Memory B cell (primary cell): ENCODE data around the gene CREG1.
A peak's percentile ranks its signal among the peaks of the same experiment; 100 is the strongest.

ENCODE experiments used
- ATAC-seq: fragments of 150-1000 bp; cut with Tn5 transposase; 2 replicates; pipeline ENCODE4 v1.10.0; 2021; ENCODE audit warnings: low read depth, mild to moderate bottlenecking, moderate library complexity
- DNase-seq, 2 donors: peaks; one replicate each; pipeline ENCODE4 v3.0.0; 2022; ENCODE audit warnings: low spot score in 2 of 2
- H3K27ac Mint-ChIP-seq: one replicate; pipeline ENCODE4 v1.8.0; 2022; ENCODE audit warnings: mild to moderate bottlenecking, moderate library complexity, mixed read lengths
- H3K27me3 Mint-ChIP-seq: one replicate; pipeline ENCODE4 v1.8.0; 2022; ENCODE audit warnings: mixed read lengths
- H3K36me3 Mint-ChIP-seq: one replicate; pipeline ENCODE4 v1.8.0; 2022; ENCODE audit warnings: mild to moderate bottlenecking, mixed read lengths
- H3K4me1 Mint-ChIP-seq: one replicate; pipeline ENCODE4 v1.8.0; 2022; ENCODE audit warnings: mixed read lengths
- H3K4me3 Mint-ChIP-seq: one replicate; pipeline ENCODE4 v1.8.0; 2022; ENCODE audit warnings: mild to moderate bottlenecking, moderate library complexity, mixed read lengths
- H3K9me3 Mint-ChIP-seq: one replicate; pipeline ENCODE4 v1.8.0; 2022; ENCODE audit warnings: mixed read lengths

Gene CREG1

DNA sequence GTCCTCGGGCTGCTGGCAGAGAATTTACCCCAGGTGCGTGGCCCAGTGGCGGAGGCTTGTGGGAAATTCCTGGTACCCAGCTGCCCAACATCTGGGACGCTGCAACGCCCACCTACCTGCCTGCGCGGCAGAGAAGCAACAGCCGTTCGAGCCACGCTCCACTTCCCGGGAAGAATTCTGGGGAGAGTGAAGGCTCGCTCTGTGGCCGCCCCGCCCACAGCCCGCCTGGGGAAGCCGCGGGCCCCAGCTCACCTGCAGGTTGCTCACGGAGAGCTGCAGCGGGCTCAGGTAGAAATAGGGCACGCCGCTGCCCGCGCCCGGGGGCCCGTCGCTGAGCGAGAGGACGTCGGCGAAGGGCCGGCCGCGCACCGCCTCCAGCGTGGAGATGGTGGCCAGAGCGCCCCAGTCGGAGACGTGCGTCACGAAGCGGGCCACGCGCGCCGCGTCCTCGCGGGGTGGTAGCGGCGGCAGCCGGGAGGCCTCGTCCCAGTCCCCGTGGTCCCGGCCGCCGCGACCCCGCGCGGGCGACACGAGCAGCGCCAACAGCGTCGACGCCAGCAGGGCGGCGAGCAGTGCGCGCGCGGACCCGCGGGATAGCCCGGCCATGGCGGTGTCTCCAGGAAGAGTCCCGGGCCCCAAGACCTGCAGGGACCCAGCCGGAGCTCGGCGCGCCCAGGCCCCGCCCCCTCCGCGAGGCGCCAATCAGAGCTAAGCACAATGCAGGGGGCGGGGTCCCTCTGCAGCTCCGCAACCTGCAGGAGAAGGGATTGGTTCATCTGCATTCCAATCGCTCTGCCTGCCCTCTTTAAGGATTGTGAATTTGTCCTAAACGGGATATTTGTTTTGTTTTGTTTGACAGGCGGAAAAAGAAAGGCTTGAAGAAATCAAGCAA, at the start of gene CREG1:
Gene CREG1 (minus strand): TSS at position 627 of the 892 bp plus-strand sequence.
- Mint-ChIP-seq H3K9me3 (no peaks in the 10 kb centered on the region), H3K27me3 (no peaks in the 10 kb centered on the region), H3K36me3 (no peaks in the 10 kb centered on the region), H3K4me1 (peaks cover 17% of the 10 kb centered on the region), H3K27ac (no peak within 1 kb of the TSS), H3K4me3 (peak within 1 kb of the TSS; percentile 91)
- peak; percentile 80 to 85 for DNase-seq
- ATAC-seq = peak; percentile 95

DNA sequence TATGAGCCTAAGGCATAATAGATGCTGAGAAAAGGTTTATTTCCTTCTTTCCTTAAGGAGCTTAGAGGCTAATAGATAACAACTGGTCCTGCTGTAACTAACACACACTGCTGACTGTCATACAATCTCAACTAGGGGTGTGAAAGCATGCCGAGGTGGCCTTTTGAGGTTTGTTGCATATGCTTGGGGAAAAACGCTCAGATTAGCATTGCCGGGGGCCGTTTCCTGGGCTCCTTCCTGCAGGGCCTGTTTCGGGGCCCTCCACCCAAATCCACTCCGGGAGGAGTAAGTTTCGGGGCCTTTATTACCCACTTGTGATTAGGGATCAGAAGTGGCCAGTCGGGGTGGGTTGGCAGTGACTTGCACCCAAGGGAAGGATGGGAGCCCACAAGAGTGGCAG, 49.3 kb upstream of the CREG1 start:
- Mint-ChIP-seq H3K4me1 (peaks cover 26% of the 10 kb centered on the region), H3K36me3 (peaks cover 6% of the 10 kb centered on the region), H3K27ac (peak overlapping the region; percentile 41), H3K27me3 (no peaks in the 10 kb centered on the region), H3K9me3 (peaks cover 5% of the 10 kb centered on the region), H3K4me3 (no peak overlapping the region)
- ATAC-seq = no peak
- no peak for DNase-seq

DNA sequence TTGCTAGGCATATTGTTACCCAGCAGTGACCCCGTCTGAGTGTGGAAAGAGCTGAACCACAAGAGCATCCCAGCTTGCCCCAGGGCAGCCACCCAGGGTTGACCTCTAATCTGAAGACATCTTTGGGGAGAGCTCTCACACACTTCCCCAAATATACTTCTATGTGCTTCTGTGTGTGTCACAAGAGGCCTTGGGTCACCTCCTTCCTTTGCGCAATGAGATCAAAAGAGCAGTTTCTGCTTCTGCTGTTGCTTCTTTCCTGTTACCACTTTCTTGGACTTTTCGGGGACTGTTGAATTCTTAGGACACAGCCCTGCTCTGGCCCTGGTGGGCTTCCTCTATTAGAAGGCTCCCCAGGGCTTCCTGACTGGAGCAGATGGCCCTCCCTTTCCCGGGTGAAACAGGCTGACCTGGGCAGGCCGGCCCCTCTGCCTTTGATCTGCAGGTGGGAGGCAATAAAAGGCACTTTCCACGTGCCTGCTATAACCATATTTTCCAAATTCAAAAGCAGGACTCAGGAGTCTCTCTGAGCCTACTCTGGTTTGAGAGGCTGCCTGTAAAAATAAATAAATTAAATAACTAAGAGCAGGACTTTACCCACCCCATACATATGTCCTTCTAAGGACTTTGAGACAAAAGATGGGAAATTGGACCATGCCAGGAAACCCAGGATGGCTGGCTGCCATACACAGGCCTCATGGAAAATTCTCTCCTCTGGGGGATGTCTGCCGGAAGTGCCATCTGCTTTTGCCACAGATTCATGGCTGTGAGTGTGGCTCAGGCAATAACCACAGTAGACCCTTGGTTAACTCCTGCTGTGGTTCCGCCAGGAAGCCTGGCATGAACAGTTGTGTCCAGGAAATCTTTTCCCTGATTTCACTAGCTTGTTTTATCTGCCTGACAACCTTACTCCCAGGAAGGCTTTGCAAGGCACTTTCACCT, 48.2 kb upstream of the CREG1 start:
- Mint-ChIP-seq H3K36me3 (no peaks in the 10 kb centered on the region), H3K4me3 (peak overlapping the region; percentile 45), H3K9me3 (no peaks in the 10 kb centered on the region), H3K27ac (no peak overlapping the region), H3K4me1 (peaks cover 26% of the 10 kb centered on the region), H3K27me3 (no peaks in the 10 kb centered on the region)
- ATAC-seq = peak; percentile 79
- peak in 1 of 2 donors; percentile 23 for DNase-seq

DNA sequence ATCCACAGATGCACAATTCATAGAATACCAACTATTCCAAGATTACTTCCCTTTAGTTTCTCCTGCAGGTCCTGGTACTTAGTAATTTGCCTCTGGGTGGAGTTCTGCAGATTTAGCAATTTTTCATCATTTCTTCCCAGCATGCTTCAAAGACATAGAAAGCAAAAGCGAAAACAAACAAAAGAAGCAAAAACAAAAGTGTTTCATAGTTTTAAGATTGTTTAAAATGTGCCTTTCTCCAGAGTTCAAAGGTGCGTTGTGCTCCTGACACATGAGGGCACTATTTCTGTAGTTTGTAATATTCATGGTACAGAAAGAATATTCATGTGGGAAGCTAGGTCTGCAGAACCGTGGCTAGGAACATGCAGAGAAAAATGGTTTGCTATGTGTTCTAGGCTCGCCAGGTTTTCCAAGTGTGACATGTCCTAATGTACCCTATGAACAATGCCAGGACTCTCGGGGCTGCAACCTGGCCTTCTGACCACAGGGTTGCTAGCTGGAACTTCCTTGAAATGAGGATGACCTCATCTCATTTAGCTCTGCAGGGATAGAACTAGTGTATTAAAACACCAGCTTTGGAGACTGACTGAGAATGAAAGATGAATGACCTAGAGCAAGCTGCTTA, 46.5 kb upstream of the CREG1 start:
- peak; percentile 76 for ATAC-seq
- H3K4me1 Mint-ChIP-seq = peaks cover 26% of the 10 kb centered on the region
- peak in 1 of 2 donors; percentile 40 for DNase-seq
- H3K27ac Mint-ChIP-seq = peak overlapping the region; percentile 55
- no peaks in the 10 kb centered on the region for H3K27me3 Mint-ChIP-seq
- peak overlapping the region; percentile 44 for H3K4me3 Mint-ChIP-seq
- no peaks in the 10 kb centered on the region for H3K9me3 Mint-ChIP-seq
- H3K36me3 Mint-ChIP-seq = no peaks in the 10 kb centered on the region

DNA sequence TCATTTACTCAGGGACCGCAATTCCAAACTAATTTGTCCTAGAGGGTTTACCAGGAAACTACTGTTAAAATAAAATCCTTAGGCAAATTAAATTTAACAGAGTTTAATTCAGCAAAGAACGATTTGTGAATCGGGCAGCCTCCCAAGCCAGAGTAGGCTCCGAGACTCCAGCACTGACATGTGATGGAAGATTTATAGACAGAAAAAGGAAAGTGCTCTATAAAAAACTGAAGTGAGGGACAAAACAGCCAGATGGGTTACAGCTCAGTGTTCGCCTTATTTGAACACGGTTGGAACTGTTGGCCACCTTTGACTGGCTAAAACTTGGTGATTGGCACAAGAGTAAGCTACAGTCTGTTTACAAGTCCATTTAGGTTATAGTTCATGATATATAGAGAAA, 41.3 kb upstream of the CREG1 start:
- Mint-ChIP-seq H3K27me3 (no peaks in the 10 kb centered on the region), H3K4me1 (peaks cover 3% of the 10 kb centered on the region), H3K4me3 (no peak overlapping the region), H3K9me3 (no peaks in the 10 kb centered on the region), H3K27ac (no peak overlapping the region), H3K36me3 (no peaks in the 10 kb centered on the region)
- ATAC-seq (no peak), DNase-seq (no peak)

DNA sequence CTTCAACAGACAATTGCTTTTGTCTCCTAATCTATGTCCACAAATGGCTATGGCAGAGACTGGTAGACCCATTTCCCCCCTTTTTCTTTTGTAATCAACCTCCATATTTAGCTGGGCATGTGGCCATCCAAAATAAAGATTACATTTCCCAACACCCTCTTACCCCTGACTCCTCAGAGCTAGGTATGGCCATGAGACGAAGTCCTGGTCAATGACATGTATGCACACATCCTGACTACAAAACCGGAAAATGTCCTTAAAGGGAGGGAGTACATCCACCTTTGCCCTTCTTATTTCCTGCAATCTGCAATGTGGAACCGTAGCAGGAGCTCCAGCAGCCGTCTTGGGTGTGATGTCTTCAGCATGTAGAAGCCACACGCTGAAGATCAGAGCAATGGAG, 40.3 kb upstream of the CREG1 start:
- no peak overlapping the region for H3K27ac Mint-ChIP-seq
- DNase-seq = no peak
- H3K4me1 Mint-ChIP-seq = no peaks in the 10 kb centered on the region
- no peak for ATAC-seq
- H3K27me3 Mint-ChIP-seq = no peaks in the 10 kb centered on the region
- H3K9me3 Mint-ChIP-seq = no peaks in the 10 kb centered on the region
- H3K36me3 Mint-ChIP-seq = no peaks in the 10 kb centered on the region
- H3K4me3 Mint-ChIP-seq = no peak overlapping the region

DNA sequence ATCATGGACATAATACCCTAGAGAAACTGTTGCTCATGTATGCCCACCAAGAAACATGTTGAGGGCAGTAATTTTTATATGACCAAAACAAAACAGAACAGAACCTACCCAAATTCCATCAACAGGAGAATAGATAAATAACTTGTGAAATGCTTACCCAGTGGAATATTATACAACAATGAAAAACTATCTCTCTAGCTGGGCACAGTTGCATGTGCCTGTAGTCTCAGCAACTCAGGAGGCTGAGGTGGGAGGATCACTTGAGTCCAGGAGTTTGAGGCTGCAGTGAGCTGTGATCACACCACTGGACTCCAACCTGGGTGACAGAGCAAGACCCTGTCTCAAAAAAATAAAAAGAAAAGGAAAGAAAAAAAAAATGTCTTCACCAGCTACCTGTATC, 38.9 kb upstream of the CREG1 start:
- Mint-ChIP-seq H3K9me3 (no peaks in the 10 kb centered on the region), H3K27ac (no peak overlapping the region), H3K36me3 (no peaks in the 10 kb centered on the region), H3K27me3 (peaks cover 1% of the 10 kb centered on the region), H3K4me1 (peaks cover 4% of the 10 kb centered on the region), H3K4me3 (no peak overlapping the region)
- no peak for ATAC-seq
- no peak for DNase-seq

DNA sequence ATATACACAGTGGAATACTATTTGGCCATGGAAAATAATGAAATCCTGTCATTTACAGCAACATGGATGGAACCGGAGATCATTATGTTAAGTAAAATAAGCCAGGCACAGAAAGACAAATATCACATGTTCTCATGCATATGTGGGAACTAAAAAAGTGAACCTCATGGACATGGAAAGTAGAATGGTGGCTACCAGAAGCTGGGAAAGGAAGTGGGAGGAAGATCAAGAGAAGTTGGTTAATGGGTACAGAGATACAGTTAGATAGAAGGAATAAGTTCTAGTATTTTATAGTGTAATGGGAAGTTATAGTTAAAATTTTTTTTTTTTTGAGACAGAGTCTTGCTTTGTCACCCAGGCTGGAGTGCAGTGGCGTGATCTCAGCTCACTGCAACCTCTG, 34.8 kb upstream of the CREG1 start:
- Mint-ChIP-seq H3K9me3 (no peaks in the 10 kb centered on the region), H3K27me3 (peaks cover 1% of the 10 kb centered on the region), H3K4me1 (peaks cover 8% of the 10 kb centered on the region), H3K36me3 (no peaks in the 10 kb centered on the region), H3K4me3 (no peak overlapping the region), H3K27ac (no peak overlapping the region)
- DNase-seq = no peak
- no peak for ATAC-seq

DNA sequence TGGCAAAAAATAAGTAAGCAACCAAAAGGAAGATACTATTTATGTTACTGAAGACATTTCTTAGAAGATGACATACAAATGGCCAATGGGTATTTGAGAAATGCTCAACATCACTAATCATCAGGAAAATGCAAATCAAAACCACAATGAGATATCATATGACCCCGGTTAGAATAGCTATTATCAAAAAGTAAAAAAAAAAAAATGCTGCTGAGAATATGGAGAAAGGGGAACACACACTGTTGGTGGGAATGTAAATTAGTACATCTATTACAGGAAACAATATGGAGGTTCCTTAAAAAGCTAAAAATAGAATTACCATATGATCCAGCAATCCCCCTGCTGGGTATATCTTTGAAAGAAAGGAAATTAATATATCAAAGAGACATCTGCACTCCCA, 34.3 kb upstream of the CREG1 start:
- peaks cover 8% of the 10 kb centered on the region for H3K4me1 Mint-ChIP-seq
- no peaks in the 10 kb centered on the region for H3K36me3 Mint-ChIP-seq
- H3K4me3 Mint-ChIP-seq = no peak overlapping the region
- peaks cover 2% of the 10 kb centered on the region for H3K27me3 Mint-ChIP-seq
- no peaks in the 10 kb centered on the region for H3K9me3 Mint-ChIP-seq
- DNase-seq = no peak
- ATAC-seq = no peak
- H3K27ac Mint-ChIP-seq = no peak overlapping the region

DNA sequence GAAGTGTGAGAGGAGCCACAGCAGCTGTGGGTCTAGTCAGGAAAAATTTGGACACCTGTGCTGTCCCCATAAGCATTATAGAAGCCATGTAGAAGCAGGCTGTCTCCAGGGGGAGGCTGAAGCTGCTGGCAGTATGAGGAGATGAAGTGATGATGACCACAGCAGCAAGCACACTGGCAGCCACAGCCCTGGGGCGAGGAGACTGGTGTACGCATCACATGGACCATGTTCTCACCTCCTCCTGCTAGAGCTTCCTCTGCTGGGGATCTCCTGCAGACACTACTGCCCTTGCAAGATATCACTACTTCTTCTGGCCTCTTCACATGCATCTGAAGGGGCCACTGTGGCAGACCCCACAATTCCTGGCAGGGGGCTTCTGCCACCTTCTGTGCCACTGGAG, 33.8 kb upstream of the CREG1 start:
- H3K27ac Mint-ChIP-seq = no peak overlapping the region
- H3K36me3 Mint-ChIP-seq = no peaks in the 10 kb centered on the region
- H3K4me3 Mint-ChIP-seq = no peak overlapping the region
- peaks cover 6% of the 10 kb centered on the region for H3K27me3 Mint-ChIP-seq
- peaks cover 8% of the 10 kb centered on the region for H3K4me1 Mint-ChIP-seq
- H3K9me3 Mint-ChIP-seq = no peaks in the 10 kb centered on the region
- DNase-seq = no peak
- ATAC-seq = no peak

DNA sequence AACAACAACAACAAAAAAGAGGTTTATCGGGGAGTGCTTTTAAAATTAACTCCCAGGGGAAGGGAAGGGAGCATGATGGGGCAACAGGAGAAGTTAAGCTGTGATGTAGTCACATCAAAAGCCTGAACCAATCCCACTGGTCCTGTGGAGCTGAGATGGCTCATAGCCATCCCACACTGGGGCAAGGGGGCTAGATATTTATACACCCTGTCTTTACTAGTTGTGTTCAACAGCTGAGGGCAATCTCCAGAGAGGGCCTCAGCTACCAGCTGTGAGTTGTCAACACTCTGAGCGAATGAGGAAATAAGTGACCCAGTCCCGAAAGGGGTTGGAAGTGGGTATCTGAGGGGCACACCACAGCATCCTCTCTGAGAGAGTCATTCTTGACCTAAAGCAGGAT, 31.0 kb upstream of the CREG1 start:
- H3K27me3 Mint-ChIP-seq = peaks cover 6% of the 10 kb centered on the region
- no peak overlapping the region for H3K27ac Mint-ChIP-seq
- peaks cover 8% of the 10 kb centered on the region for H3K4me1 Mint-ChIP-seq
- H3K36me3 Mint-ChIP-seq = no peaks in the 10 kb centered on the region
- no peak overlapping the region for H3K4me3 Mint-ChIP-seq
- DNase-seq (no peak), ATAC-seq (no peak)
- H3K9me3 Mint-ChIP-seq = no peaks in the 10 kb centered on the region

DNA sequence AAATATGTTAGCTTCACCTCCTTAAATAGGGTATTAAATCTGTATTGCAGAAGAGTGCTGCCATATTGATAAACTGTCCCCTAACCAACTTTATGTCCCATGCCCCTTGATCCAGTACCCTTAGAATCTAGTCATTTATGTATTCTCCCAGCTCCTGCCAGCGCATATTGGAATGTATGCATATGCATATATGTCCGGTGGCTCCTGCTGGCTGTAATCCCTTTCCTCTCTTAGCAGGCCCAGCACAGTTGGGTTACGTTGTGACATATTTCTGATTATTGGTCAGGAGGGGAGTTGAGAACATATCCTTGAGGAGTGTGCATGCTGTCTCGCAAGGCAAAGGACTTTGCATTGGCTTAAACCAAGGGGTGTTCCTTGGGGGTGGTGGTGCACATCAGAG, 29.2 kb upstream of the CREG1 start:
- Mint-ChIP-seq H3K36me3 (no peaks in the 10 kb centered on the region), H3K4me1 (peaks cover 6% of the 10 kb centered on the region), H3K4me3 (no peak overlapping the region), H3K27ac (no peak overlapping the region), H3K27me3 (peaks cover 4% of the 10 kb centered on the region), H3K9me3 (no peaks in the 10 kb centered on the region)
- no peak for ATAC-seq
- DNase-seq = no peak

DNA sequence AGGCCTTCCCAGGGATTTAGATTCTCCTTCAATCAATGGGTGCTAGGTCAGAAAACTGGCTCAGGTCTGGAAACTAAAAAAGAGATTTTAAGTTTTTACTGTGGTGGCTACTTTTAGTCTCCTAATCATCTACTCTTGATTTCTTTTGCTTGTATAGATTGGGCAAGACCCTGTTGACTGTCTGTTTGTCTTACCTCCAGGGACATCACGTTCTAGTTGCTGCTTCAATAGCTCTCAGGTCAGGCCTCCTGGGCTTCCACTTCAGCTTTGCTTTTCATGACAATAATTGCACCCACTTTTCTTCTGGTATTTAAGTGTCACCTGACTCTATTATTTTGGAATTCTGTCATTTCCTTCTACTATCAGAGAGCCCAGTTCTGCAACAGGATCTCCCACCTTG, 28.5 kb upstream of the CREG1 start:
- DNase-seq = no peak
- Mint-ChIP-seq H3K4me3 (no peak overlapping the region), H3K27me3 (peaks cover 4% of the 10 kb centered on the region), H3K27ac (no peak overlapping the region), H3K36me3 (no peaks in the 10 kb centered on the region), H3K4me1 (no peaks in the 10 kb centered on the region), H3K9me3 (no peaks in the 10 kb centered on the region)
- no peak for ATAC-seq

DNA sequence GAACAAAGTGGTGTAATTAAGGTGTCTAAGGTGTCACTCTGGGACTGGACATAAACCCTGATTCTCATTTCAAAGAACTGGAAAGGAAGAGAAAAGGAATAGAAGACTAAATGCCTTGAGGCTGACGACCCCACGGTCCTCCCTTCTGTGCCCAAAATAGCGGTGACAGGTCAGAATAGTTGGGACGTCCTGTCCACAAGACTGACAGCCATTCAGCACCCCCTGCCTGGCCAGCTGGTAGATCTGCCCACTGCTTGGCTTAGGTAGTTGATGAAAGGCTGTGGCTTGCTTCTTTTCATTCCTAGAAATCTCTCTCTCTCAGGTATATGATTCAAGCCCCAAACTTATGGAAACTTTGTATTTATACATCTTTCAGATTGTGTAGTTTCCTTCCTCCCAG, 26.4 kb upstream of the CREG1 start:
- Mint-ChIP-seq H3K4me1 (no peaks in the 10 kb centered on the region), H3K4me3 (no peak overlapping the region)
- ATAC-seq = no peak

More for the DNA sequence above, 26.4 kb upstream of the CREG1 start:
- no peaks in the 10 kb centered on the region for H3K9me3 Mint-ChIP-seq
- H3K36me3 Mint-ChIP-seq = no peaks in the 10 kb centered on the region
- H3K27me3 Mint-ChIP-seq = peaks cover 8% of the 10 kb centered on the region
- H3K27ac Mint-ChIP-seq = no peak overlapping the region
- DNase-seq = no peak
